Right atrium auricular region (tissue), 2 donors: Measurements from ENCODE around the gene APBA1. TPM values are rescaled to one million over a fixed set of nuclear protein-coding genes. Genes with fewer than 3 reads are reported as not detected.

ENCODE experiments used
- DNase-seq: peaks from one replicate; pipeline ENCODE4 v3.0.0-alpha.2; 2019; ENCODE audit warnings: low spot score
- H3K27ac ChIP-seq, 2 donors: fragments of 200-600 bp; sonication (generic); 1 replicate in 1 of 2; 2 replicates in 1 of 2; pipeline ENCODE4 v1.5.1; 2016 to 2019
- H3K27me3 ChIP-seq, 2 donors: fragments of 200-600 bp; sonication (generic); one replicate each; pipeline versions ENCODE4 v1.5.1 to v1.6.0; 2017 to 2019
- H3K36me3 ChIP-seq: fragments of 200-600 bp; sonication (generic); one replicate; pipeline ENCODE4 v1.5.1; 2016
- H3K4me1 ChIP-seq, 2 donors: fragments of 200-600 bp; sonication (generic); one replicate each; pipeline versions ENCODE4 v1.5.1 to v1.6.0; 2017 to 2019
- H3K4me3 ChIP-seq, 2 donors: fragments of 200-600 bp; sonication (generic); 1 replicate in 1 of 2; 2 replicates in 1 of 2; pipeline ENCODE4 v1.5.1; 2017 to 2019; ENCODE audit warnings: mild to moderate bottlenecking in 1 of 2, moderate library complexity in 1 of 2
- H3K9me3 ChIP-seq, 2 donors: fragments of 200-600 bp; sonication (generic); one replicate each; pipeline ENCODE4 v1.5.1; 2019
- total RNA-seq, 2 donors: library from RNA; depleted of rRNA; stranded (reverse); fragments of >200 nt; gene quantifications; one replicate each; pipeline ENCODE4 v1.1.0, GENCODE V29; 2016
- TF ChIP-seq, protein P1 (sequence below), 2 donors: fragments of 200-600 bp; sonication (generic); IDR thresholded peaks; one replicate each; pipeline ENCODE4 v1.5.1; 2019; ENCODE audit warnings: antibody characterized with exemption in 2 of 2

The APBA1 gene
- total RNA-seq, 2 donors from 2014 or later, result 5.6 to 12.1 TPM

DNA sequence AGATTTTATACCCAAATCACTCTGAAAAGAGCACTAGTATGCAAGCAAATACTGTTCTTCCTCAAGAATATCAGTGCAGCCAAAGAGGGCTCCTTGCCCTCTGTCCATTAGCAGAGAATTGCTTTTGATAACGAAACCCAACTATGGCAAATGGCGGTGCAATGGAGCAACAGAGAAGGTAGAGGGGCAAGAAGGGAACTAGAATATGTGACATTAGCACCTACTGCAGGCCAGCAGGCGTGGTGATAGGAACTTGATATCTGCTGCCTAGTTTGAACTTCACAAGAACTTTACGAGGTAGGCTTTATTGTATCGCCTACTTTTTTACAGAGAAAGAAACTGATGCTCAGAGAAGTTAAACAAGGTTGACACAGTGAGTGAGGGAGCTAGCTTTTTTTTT is 66.1 kb downstream of the APBA1 start:
- Histone ChIP-seq H3K27me3 (no peaks in the 10 kb centered on the region), H3K4me1 (peaks cover 0 to 18% of the 10 kb centered on the region in 2 donors), H3K9me3 (no peaks in the 10 kb centered on the region), H3K36me3 (no peaks in the 10 kb centered on the region), H3K4me3 (no peak overlapping the region), H3K27ac (no peak overlapping the region)
- no peak for DNase-seq
- TF ChIP-seq, protein P1, sequence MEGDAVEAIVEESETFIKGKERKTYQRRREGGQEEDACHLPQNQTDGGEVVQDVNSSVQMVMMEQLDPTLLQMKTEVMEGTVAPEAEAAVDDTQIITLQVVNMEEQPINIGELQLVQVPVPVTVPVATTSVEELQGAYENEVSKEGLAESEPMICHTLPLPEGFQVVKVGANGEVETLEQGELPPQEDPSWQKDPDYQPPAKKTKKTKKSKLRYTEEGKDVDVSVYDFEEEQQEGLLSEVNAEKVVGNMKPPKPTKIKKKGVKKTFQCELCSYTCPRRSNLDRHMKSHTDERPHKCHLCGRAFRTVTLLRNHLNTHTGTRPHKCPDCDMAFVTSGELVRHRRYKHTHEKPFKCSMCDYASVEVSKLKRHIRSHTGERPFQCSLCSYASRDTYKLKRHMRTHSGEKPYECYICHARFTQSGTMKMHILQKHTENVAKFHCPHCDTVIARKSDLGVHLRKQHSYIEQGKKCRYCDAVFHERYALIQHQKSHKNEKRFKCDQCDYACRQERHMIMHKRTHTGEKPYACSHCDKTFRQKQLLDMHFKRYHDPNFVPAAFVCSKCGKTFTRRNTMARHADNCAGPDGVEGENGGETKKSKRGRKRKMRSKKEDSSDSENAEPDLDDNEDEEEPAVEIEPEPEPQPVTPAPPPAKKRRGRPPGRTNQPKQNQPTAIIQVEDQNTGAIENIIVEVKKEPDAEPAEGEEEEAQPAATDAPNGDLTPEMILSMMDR (IDR thresholded peaks at IDR 0.05), result no peak

DNA sequence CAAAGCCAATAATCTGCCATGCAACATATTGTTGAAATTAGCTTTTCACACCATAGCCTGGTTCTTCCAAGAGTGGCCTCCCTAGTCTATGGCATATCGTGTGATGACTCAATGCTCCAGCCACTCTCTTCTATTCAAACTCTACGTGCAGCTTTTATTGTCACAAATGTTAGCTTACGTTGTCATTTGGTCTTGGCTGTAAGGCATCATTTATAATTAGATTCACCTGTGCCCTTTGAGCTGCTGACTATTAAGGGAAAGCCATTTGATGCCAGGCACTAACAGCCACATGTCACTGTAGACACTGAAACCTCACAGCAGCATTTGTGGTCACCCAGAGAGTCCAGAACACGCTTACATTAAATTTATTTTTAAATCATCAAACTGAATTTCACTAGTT is 66.8 kb downstream of the APBA1 start:
- TF ChIP-seq, protein P1 (IDR thresholded peaks at IDR 0.05), result no peak
- peaks cover 0 to 18% of the 10 kb centered on the region in 2 donors for H3K4me1 ChIP-seq
- H3K27ac ChIP-seq, result no peak overlapping the region
- DNase-seq, result no peak
- no peaks in the 10 kb centered on the region for H3K36me3 ChIP-seq
- H3K4me3 ChIP-seq, result no peak overlapping the region
- no peaks in the 10 kb centered on the region for H3K9me3 ChIP-seq
- no peaks in the 10 kb centered on the region for H3K27me3 ChIP-seq

DNA sequence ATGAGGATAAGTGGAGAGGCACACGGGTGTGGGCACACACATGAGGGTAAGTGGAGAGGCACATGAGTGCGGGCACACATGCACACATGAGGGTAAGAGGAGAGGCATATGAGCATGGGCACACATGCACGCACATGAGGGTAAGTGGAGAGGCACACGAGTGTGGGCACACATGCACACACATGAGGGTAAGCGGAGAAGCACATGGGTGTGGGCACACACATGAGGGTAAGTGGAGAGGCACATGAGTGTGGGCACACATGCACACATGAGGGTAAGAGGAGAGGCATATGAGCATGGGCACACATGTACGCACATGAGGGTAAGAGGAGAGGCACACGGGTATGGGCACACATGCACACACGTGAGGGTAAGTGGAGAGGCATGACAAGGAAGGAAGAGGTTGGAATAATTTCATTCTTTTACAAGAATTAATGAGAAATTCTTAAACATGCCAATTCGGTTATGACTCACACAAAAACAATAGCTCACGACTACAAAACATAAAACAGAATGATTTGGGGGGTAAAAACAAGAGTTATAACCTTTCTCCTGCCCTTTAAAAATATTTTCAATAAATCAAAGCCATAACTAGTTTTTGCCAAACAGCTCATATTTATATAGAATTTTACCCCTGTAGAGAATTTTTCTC is 67.5 kb downstream of the APBA1 start:
- Histone ChIP-seq H3K36me3 (no peaks in the 10 kb centered on the region), H3K27me3 (no peaks in the 10 kb centered on the region), H3K27ac (no peak overlapping the region), H3K9me3 (no peaks in the 10 kb centered on the region), H3K4me1 (peaks cover 0 to 24% of the 10 kb centered on the region in 2 donors), H3K4me3 (no peak overlapping the region)
- TF ChIP-seq, protein P1 (IDR thresholded peaks at IDR 0.05), result no peak
- no peak for DNase-seq

DNA sequence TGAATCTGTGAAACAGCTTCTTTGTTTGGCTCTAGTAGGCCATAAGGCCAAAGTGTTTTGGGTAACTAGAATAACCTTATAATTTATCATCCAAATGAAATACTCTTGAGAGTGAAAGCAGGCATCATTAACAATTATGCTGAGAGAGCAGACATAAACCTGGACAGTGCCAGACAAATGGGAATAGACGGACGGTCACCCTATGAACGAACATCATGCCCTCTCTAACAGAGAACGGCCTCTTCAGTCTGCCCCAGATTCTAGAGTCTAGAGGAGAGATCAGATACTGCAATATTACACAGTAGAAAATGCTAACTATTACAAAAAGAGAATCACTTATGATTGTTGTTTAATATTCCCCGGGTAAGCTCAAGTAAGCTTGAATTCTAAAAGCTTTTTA is 68.5 kb downstream of the APBA1 start:
- H3K4me1 ChIP-seq, result peaks cover 0 to 27% of the 10 kb centered on the region in 2 donors
- H3K4me3 ChIP-seq, result no peak overlapping the region
- TF ChIP-seq, protein P1 (IDR thresholded peaks at IDR 0.05), result no peak
- no peak overlapping the region for H3K27ac ChIP-seq
- H3K9me3 ChIP-seq, result no peaks in the 10 kb centered on the region
- H3K36me3 ChIP-seq, result no peaks in the 10 kb centered on the region
- no peaks in the 10 kb centered on the region for H3K27me3 ChIP-seq
- no peak for DNase-seq

DNA sequence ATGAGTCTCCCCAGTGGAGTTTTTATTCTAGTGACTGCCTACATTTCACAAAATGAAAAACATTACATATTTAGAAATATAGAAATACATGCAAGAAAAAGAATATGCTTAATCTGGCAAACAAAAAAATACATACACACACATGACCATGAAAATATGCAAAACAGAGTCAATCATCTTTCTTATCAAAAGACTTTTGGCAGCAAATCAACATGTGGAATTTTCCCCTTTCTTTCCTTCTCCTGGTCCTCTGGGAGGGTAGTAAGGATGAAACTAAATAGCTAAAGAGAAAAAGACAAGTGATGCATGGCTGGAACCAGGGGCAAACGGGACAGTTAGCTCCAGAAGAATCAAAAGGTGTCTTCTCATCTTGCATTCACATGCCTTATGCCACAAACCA is 69.4 kb downstream of the APBA1 start:
- DNase-seq, result no peak
- H3K27me3 ChIP-seq, result no peaks in the 10 kb centered on the region
- no peaks in the 10 kb centered on the region for H3K36me3 ChIP-seq
- TF ChIP-seq, protein P1 (IDR thresholded peaks at IDR 0.05), result no peak
- H3K9me3 ChIP-seq, result no peaks in the 10 kb centered on the region
- H3K27ac ChIP-seq, result no peak overlapping the region
- no peak overlapping the region for H3K4me3 ChIP-seq
- H3K4me1 ChIP-seq, result peaks cover 0 to 27% of the 10 kb centered on the region in 2 donors

DNA sequence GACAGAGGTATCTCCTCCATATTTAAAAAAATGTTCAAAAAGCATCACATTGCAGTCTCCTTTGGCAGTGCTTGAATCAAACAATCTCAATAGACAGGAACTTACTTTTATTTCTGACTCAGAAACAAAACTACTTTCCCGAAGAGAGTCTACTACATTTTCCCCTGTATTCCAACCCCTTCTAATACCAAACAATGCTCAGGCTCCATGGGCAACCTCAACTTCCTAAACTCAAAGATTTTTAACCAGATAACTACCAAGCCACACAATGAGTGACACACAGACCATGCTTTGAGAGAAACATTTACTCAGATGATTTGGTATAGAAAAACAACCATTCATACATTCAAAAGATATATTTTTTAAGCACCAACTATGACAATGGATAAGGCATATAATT is 70.5 kb downstream of the APBA1 start:
- TF ChIP-seq, protein P1 (IDR thresholded peaks at IDR 0.05), result no peak
- H3K4me1 ChIP-seq, result peaks cover 0 to 27% of the 10 kb centered on the region in 2 donors
- no peak for DNase-seq
- H3K9me3 ChIP-seq, result no peaks in the 10 kb centered on the region
- H3K4me3 ChIP-seq, result no peak overlapping the region
- H3K36me3 ChIP-seq, result no peaks in the 10 kb centered on the region
- H3K27ac ChIP-seq, result no peak overlapping the region
- no peaks in the 10 kb centered on the region for H3K27me3 ChIP-seq
